ENCODE measurements around the gene GGA1. TPM values are rescaled to one million over a fixed set of nuclear protein-coding genes. Genes with fewer than 3 reads are reported as not detected.
A peak's percentile ranks its signal among the peaks of the same experiment; 100 is the strongest.

Gene GGA1, protein sequence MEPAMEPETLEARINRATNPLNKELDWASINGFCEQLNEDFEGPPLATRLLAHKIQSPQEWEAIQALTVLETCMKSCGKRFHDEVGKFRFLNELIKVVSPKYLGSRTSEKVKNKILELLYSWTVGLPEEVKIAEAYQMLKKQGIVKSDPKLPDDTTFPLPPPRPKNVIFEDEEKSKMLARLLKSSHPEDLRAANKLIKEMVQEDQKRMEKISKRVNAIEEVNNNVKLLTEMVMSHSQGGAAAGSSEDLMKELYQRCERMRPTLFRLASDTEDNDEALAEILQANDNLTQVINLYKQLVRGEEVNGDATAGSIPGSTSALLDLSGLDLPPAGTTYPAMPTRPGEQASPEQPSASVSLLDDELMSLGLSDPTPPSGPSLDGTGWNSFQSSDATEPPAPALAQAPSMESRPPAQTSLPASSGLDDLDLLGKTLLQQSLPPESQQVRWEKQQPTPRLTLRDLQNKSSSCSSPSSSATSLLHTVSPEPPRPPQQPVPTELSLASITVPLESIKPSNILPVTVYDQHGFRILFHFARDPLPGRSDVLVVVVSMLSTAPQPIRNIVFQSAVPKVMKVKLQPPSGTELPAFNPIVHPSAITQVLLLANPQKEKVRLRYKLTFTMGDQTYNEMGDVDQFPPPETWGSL
- total RNA-seq = 10 to 100 TPM; 59.7 to 62.8 TPM

DNA sequence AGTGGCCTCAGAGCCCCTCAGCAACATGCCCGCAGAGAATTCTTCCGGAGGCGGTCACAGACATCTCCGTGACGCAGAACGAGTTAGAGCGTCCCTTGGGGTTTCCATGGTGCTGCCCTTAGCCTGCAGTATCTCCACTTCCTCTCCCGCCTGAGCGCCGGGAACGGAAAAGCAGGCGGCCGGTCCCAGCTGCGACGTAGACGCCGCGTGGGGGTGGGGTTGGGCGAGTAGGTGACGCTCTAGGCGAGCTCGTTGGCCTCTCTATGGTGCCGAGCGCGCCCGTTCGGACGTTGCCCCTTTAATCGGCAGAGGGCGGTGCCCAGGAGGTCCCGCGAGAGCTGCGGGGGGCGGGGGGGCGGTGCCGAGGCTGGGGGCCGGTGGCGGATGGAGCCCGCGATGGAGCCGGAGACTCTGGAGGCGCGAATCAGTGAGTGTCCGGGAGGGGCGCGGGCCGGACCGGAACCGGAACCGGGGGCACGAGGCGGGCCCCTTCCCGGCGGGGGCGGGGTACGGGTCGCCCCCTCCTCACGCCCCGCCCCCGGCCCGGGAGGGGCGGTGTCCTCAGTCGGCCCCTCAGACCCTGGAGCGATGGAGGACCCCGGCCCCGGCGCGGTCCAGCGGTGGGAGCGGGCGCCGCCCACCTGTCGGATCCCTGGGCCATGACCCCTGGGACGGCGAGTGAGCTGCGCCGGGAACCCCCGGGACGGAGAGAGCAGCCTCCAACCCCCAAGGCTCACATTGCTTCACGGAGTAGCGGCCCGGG lies at the start of gene GGA1:
Gene GGA1, plus strand, starts transcription at position 358 of the 763 bp plus-strand sequence. Its CDS starts 27 bp downstream, at position 385.
- Mint-ChIP-seq H3K27ac (peak within 1 kb of the TSS; percentile 94), H3K36me3 (ENCODE audit: low read depth) (peaks cover 3% of the 10 kb centered on the region), H3K4me3 (peak within 1 kb of the TSS; percentile 91), H3K9me3 (no peaks in the 10 kb centered on the region), H3K4me1 (ENCODE audit: low read depth) (peaks cover 49% of the 10 kb centered on the region), H3K27me3 (no peaks in the 10 kb centered on the region)
- ChIA-PET CTCF (interaction anchor here (1.3 to 41.4 kb wide), 9 partner anchors 8 to 341 kb away, joined by 3 to 1770 read pairs (median 20); partner anchors contain the start of genes ANKRD54, LGALS1, NOL12 and PDXP), POLR2A (interaction anchor here (0.7 to 3.8 kb wide), 15 partner anchors 11 to 305 kb away, joined by 3 to 30 read pairs (median 7); partner anchors contain the start of genes ANKRD54, GCAT, LGALS1 and MFNG)
- DNase-seq = peak; percentile 99
- TF ChIP-seq, protein P1, sequence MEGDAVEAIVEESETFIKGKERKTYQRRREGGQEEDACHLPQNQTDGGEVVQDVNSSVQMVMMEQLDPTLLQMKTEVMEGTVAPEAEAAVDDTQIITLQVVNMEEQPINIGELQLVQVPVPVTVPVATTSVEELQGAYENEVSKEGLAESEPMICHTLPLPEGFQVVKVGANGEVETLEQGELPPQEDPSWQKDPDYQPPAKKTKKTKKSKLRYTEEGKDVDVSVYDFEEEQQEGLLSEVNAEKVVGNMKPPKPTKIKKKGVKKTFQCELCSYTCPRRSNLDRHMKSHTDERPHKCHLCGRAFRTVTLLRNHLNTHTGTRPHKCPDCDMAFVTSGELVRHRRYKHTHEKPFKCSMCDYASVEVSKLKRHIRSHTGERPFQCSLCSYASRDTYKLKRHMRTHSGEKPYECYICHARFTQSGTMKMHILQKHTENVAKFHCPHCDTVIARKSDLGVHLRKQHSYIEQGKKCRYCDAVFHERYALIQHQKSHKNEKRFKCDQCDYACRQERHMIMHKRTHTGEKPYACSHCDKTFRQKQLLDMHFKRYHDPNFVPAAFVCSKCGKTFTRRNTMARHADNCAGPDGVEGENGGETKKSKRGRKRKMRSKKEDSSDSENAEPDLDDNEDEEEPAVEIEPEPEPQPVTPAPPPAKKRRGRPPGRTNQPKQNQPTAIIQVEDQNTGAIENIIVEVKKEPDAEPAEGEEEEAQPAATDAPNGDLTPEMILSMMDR (IDR thresholded peaks at IDR 0.05) = no peak
- intact Hi-C loops (cut with micrococcal nuclease) = no loop called here
- ATAC-seq = peak; percentile 82

DNA sequence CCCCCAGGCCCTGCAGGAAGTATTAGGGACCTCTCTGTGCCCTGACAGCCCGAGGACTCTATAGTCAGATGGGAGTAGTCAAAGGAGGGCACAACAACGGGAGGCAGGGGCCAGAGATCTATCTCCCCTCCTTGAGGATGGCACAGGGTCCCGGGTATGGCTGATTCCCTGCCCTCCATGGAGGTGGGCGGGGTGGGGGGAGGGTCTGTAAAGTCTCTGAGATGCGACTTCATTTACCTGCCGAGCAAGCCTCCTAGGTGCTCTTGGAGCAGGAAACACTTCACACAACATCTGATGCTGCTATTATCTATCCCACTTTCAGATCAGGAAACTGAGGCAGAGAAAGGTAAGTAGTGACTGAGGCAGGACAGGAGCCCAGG lies 49.1 kb upstream of the GGA1 start:
- DNase-seq (no peak), ATAC-seq (no peak)
- Mint-ChIP-seq H3K27me3 (peaks cover 52% of the 10 kb centered on the region), H3K27ac (no peak overlapping the region), H3K9me3 (no peaks in the 10 kb centered on the region), H3K36me3 (ENCODE audit: low read depth) (no peaks in the 10 kb centered on the region), H3K4me1 (ENCODE audit: low read depth) (peaks cover 20% of the 10 kb centered on the region), H3K4me3 (no peak overlapping the region)
- TF ChIP-seq, protein P1 (IDR thresholded peaks at IDR 0.05) = no peak
- CTCF ChIA-PET = interaction anchor here (5.0 to 15.7 kb wide), 2 partner anchors 8 to 15 kb away, joined by 41 to 501 read pairs; no protein-coding TSS in a partner anchor
- POLR2A ChIA-PET = no interaction called here
- intact Hi-C loops (cut with micrococcal nuclease) = no loop called here

DNA sequence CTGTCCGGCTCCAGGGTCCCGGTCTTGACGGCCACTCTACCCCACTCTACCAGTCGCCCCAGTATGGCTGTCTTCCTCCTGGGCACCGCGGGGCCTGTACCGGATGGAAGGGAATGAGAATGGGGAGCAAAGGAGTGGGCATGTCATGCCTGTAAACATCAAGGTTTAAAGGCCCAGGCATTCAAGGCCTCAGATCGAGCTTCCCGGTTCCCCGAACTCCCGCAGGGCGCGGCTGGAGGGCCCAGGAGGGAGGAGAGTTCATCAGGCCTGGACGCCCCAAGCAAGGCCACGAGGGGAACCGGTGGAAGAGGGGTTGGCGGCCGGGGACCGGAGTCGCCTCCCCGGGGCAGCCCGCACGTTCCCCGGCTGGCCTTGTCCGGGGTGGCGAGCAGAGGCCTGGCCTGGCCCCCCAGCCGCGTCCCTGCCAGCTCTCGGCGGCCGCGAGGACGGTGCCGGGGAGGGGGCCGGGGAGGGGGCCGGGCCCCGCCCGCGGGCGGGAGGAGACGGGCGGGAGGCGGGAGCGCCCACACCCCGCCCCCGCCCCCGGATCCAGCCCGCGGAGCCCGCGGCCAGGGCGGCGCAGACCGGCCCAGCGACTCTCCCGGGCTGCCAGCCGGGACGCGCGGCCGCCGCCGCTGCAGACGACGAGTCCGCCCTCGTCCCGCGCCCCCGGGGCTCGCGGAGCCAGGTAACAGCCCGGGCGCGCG lies 48.6 kb upstream of the GGA1 start, which contains the start of gene CDC42EP1:
Gene CDC42EP1, plus strand, starts transcription at position 580 of the 707 bp plus-strand sequence. CDS start 5,870 bp downstream, outside the sequence.
- Mint-ChIP-seq H3K9me3 (no peaks in the 10 kb centered on the region), H3K36me3 (ENCODE audit: low read depth) (no peaks in the 10 kb centered on the region), H3K27me3 (peaks cover 52% of the 10 kb centered on the region), H3K27ac (no peak within 1 kb of the TSS), H3K4me1 (ENCODE audit: low read depth) (peaks cover 20% of the 10 kb centered on the region), H3K4me3 (peak within 1 kb of the TSS; percentile 50)
- intact Hi-C loops (cut with micrococcal nuclease) = loop anchor here (10.0 kb wide), 1 partner anchor 245 kb away; no protein-coding TSS in a partner anchor
- ATAC-seq (peak; percentile 11), DNase-seq (no peak)
- ChIA-PET POLR2A (no interaction called here), CTCF (interaction anchor here (15.7 kb wide), 1 partner anchor 16 kb away, joined by 501 read pairs; no protein-coding TSS in a partner anchor)
- TF ChIP-seq, protein P1 (IDR thresholded peaks at IDR 0.05) = no peak

DNA sequence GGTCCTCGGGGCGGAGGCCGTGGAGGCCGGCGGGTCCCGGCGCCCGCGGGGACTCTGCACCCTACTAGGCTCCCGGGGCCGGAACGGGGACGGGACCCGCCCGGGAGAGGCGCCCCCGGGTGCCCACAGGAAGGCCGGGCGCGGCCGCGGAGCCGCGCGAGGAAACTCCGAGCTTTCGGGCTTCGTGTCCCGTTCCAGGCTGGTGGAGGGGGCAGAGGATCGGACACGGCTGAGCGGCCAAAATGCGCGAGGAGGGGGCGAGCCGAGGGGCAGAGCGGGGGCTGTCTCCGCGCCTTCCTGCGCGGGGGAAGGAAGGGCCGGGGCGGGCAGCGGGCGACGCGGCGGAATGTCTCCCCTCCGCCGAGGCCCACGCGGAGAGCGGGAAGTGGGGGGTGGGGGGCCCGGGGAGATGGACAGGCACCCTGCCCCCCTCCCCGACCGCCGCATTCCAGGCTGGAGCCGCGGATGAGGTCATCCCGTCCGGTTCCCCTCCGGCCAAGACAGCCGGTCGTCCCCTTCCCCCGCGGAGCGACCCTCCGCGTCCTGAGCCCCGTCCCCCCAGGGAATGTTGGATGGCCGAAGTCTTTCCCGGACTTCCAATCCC lies 47.9 kb upstream of the GGA1 start:
- ChIA-PET CTCF (interaction anchor here (0.7 to 15.7 kb wide), 8 partner anchors 9 to 278 kb away, joined by 3 to 501 read pairs (median 5); partner anchors contain the start of gene CYTH4), POLR2A (interaction anchor here (1.1 to 1.7 kb wide), 2 partner anchors 29 to 47 kb away, joined by 3 to 4 read pairs; no protein-coding TSS in a partner anchor)
- Mint-ChIP-seq H3K27me3 (peaks cover 52% of the 10 kb centered on the region), H3K9me3 (no peaks in the 10 kb centered on the region), H3K27ac (no peak overlapping the region), H3K4me1 (ENCODE audit: low read depth) (peaks cover 20% of the 10 kb centered on the region), H3K36me3 (ENCODE audit: low read depth) (no peaks in the 10 kb centered on the region), H3K4me3 (peak overlapping the region; percentile 50)
- DNase-seq (no peak), ATAC-seq (no peak)
- intact Hi-C loops (cut with micrococcal nuclease) = loop anchor here (10.0 kb wide), 1 partner anchor 246 kb away; no protein-coding TSS in a partner anchor
- TF ChIP-seq, protein P1 (IDR thresholded peaks at IDR 0.05) = no peak
